IPS-20b (cell line): ENCODE results near the gene CEND1.

Experiments used
- H3K27ac ChIP-seq: one replicate; pipeline ENCODE4 v1.5.1; 2013; ENCODE audit warnings: low read length
- H3K27me3 ChIP-seq: 2 replicates; pipeline ENCODE4 v1.6.1; 2013; ENCODE audit warnings: mild to moderate bottlenecking, low read length, inconsistent platforms; ENCODE audit not compliant: insufficient read depth
- H3K36me3 ChIP-seq: 2 replicates; pipeline ENCODE4 v1.6.1; 2013; ENCODE audit warnings: low read depth, mild to moderate bottlenecking, inconsistent platforms, low read length, moderate library complexity; ENCODE audit not compliant: insufficient read depth
- H3K4me1 ChIP-seq: 2 replicates; pipeline ENCODE4 v1.6.1; 2013; ENCODE audit warnings: mild to moderate bottlenecking, control low read depth, inconsistent platforms, low read length, moderate library complexity; ENCODE audit not compliant: insufficient read depth
- H3K4me3 ChIP-seq: 2 replicates; pipeline ENCODE4 v1.5.1; 2013; ENCODE audit warnings: mild to moderate bottlenecking, low read length, inconsistent platforms
- H3K9ac ChIP-seq: 2 replicates; pipeline ENCODE4 v1.6.1; 2013; ENCODE audit warnings: low read depth, mild to moderate bottlenecking, inconsistent platforms, low read length, moderate library complexity
- H3K9me3 ChIP-seq: 2 replicates; pipeline ENCODE4 v1.6.1; 2013; ENCODE audit warnings: mild to moderate bottlenecking, low read depth, low read length, inconsistent platforms; ENCODE audit not compliant: insufficient read depth

Gene CEND1

GRCh38 chr11:832529-833113, 42.7 kb upstream of the CEND1 start, which contains the start of gene CD151:
Gene CD151, plus strand, starts transcription at chr11:832952. Its CDS starts 3,118 bp downstream, at chr11:836070.
- peak within 1 kb of the TSS; percentile 69 for H3K4me3 ChIP-seq
- peaks cover 58% of the 10 kb centered on the region for H3K27me3 ChIP-seq
- H3K4me1 ChIP-seq, result peaks cover 25% of the 10 kb centered on the region
- no peaks in the 10 kb centered on the region for H3K9me3 ChIP-seq
- H3K9ac ChIP-seq, result peak within 1 kb of the TSS; percentile 74; the same call in 1 of the 2 replicates
- peaks cover 12% of the 10 kb centered on the region; the same call in 1 of the 2 replicates for H3K36me3 ChIP-seq
- H3K27ac ChIP-seq, result no peak within 1 kb of the TSS

- H3K4me3 ChIP-seq, result peak overlapping the region; percentile 53
- peaks cover 62% of the 10 kb centered on the region for H3K27me3 ChIP-seq
- H3K4me1 ChIP-seq, result peaks cover 25% of the 10 kb centered on the region
- peaks cover 6% of the 10 kb centered on the region; the same call in 1 of the 2 replicates for H3K36me3 ChIP-seq
- H3K27ac ChIP-seq, result no peak overlapping the region
- no peaks in the 10 kb centered on the region for H3K9me3 ChIP-seq
- no peak overlapping the region for H3K9ac ChIP-seq
Observed at GRCh38 chr11:831961-832528, 42.2 kb upstream of the CEND1 start.

GRCh38 chr11:831118-831864, 41.4 kb upstream of the CEND1 start:
- peaks cover 25% of the 10 kb centered on the region for H3K4me1 ChIP-seq
- no peaks in the 10 kb centered on the region for H3K9me3 ChIP-seq
- no peak overlapping the region for H3K9ac ChIP-seq
- peak overlapping the region; percentile 56 for H3K4me3 ChIP-seq
- peaks cover 70% of the 10 kb centered on the region for H3K27me3 ChIP-seq
- no peak overlapping the region for H3K27ac ChIP-seq
- H3K36me3 ChIP-seq, result no peaks in the 10 kb centered on the region

- Histone ChIP-seq H3K27me3 (peaks cover 77% of the 10 kb centered on the region), H3K9ac (no peak overlapping the region)
Observed at GRCh38 chr11:830295-831117, 40.6 kb upstream of the CEND1 start.

GRCh38 chr11:829847-830294, 40.0 kb upstream of the CEND1 start:
- H3K36me3 ChIP-seq, result peaks cover 4% of the 10 kb centered on the region; the same call in 1 of the 2 replicates
- peaks cover 25% of the 10 kb centered on the region for H3K4me1 ChIP-seq
- peak overlapping the region; percentile 56; the same call in 1 of the 2 replicates for H3K4me3 ChIP-seq
- no peaks in the 10 kb centered on the region for H3K9me3 ChIP-seq
- H3K27ac ChIP-seq, result no peak overlapping the region
- H3K27me3 ChIP-seq, result peaks cover 81% of the 10 kb centered on the region
- H3K9ac ChIP-seq, result peak overlapping the region; percentile 45; the same call in 1 of the 2 replicates

More at GRCh38 chr11:830295-831117, 40.6 kb upstream of the CEND1 start:
- H3K4me3 ChIP-seq, result peak overlapping the region; percentile 56
- H3K27ac ChIP-seq, result no peak overlapping the region
- no peaks in the 10 kb centered on the region for H3K9me3 ChIP-seq
- no peaks in the 10 kb centered on the region for H3K36me3 ChIP-seq
- H3K4me1 ChIP-seq, result peaks cover 25% of the 10 kb centered on the region

GRCh38 chr11:829176-829846, 39.4 kb upstream of the CEND1 start:
- H3K27ac ChIP-seq, result no peak overlapping the region
- peaks cover 4% of the 10 kb centered on the region; the same call in 1 of the 2 replicates for H3K36me3 ChIP-seq
- H3K27me3 ChIP-seq, result peaks cover 81% of the 10 kb centered on the region
- peak overlapping the region; percentile 45; the same call in 1 of the 2 replicates for H3K9ac ChIP-seq
- peaks cover 25% of the 10 kb centered on the region for H3K4me1 ChIP-seq
- H3K9me3 ChIP-seq, result no peaks in the 10 kb centered on the region
- peak overlapping the region; percentile 56 for H3K4me3 ChIP-seq

- peak overlapping the region; percentile 56; the same call in 1 of the 2 replicates for H3K4me3 ChIP-seq
- H3K27ac ChIP-seq, result no peak overlapping the region
Observed at GRCh38 chr11:828506-829175, 38.8 kb upstream of the CEND1 start.

GRCh38 chr11:827897-828192, 38.0 kb upstream of the CEND1 start, which contains the start of gene CRACR2B:
Gene CRACR2B, plus strand, starts transcription at chr11:827919. Its CDS starts 689 bp downstream, at chr11:828608.
- Histone ChIP-seq H3K36me3 (peaks cover 4% of the 10 kb centered on the region; the same call in 1 of the 2 replicates), H3K9ac (peak within 1 kb of the TSS; percentile 50; the same call in 1 of the 2 replicates), H3K27ac (no peak within 1 kb of the TSS), H3K27me3 (peaks cover 72% of the 10 kb centered on the region), H3K4me1 (peaks cover 22% of the 10 kb centered on the region), H3K4me3 (peak within 1 kb of the TSS; percentile 64), H3K9me3 (no peaks in the 10 kb centered on the region)

More at GRCh38 chr11:828506-829175, 38.8 kb upstream of the CEND1 start:
- peaks cover 22% of the 10 kb centered on the region for H3K4me1 ChIP-seq
- H3K27me3 ChIP-seq, result peaks cover 76% of the 10 kb centered on the region
- H3K9ac ChIP-seq, result peak overlapping the region; percentile 45; the same call in 1 of the 2 replicates
- no peaks in the 10 kb centered on the region for H3K9me3 ChIP-seq
- H3K36me3 ChIP-seq, result peaks cover 4% of the 10 kb centered on the region; the same call in 1 of the 2 replicates

GRCh38 chr11:827146-827896, 37.4 kb upstream of the CEND1 start:
- Histone ChIP-seq H3K9ac (peak overlapping the region; percentile 50; the same call in 1 of the 2 replicates), H3K4me1 (peaks cover 22% of the 10 kb centered on the region), H3K36me3 (peaks cover 6% of the 10 kb centered on the region), H3K4me3 (peak overlapping the region; percentile 64), H3K27me3 (peaks cover 70% of the 10 kb centered on the region), H3K9me3 (no peaks in the 10 kb centered on the region), H3K27ac (no peak overlapping the region)

- H3K27ac ChIP-seq, result no peak overlapping the region
Observed at GRCh38 chr11:826836-827145, 36.9 kb upstream of the CEND1 start.

More at GRCh38 chr11:826836-827145, 36.9 kb upstream of the CEND1 start:
- Histone ChIP-seq H3K9ac (no peak overlapping the region), H3K4me3 (peak overlapping the region; percentile 64; the same call in 1 of the 2 replicates), H3K36me3 (peaks cover 8% of the 10 kb centered on the region), H3K9me3 (no peaks in the 10 kb centered on the region), H3K27me3 (peaks cover 65% of the 10 kb centered on the region), H3K4me1 (peaks cover 17% of the 10 kb centered on the region)
